Muscle layer of duodenum (tissue), 2 donors: ENCODE results near the gene DNAH9.

Source experiments
- H3K27ac ChIP-seq: one replicate; pipeline ENCODE4 v1.7.0; 2013; ENCODE audit warnings: mild to moderate bottlenecking, low read length
- H3K27me3 ChIP-seq: one replicate; pipeline ENCODE4 v1.7.0; 2013; ENCODE audit warnings: low read depth, mild to moderate bottlenecking, control low read depth, low read length
- H3K36me3 ChIP-seq, 2 donors: one replicate each; pipeline ENCODE4 v1.7.0; 2013; ENCODE audit warnings: low read length in 2 of 2, control low read depth in 1 of 2, mild to moderate bottlenecking in 1 of 2; ENCODE audit not compliant: insufficient read depth in 2 of 2, control insufficient read depth in 1 of 2
- H3K4me1 ChIP-seq, 2 donors: one replicate each; pipeline ENCODE4 v1.7.0; 2013; ENCODE audit warnings: low read length in 2 of 2, mild to moderate bottlenecking in 2 of 2, control low read depth in 1 of 2, moderate library complexity in 1 of 2; ENCODE audit not compliant: insufficient read depth in 2 of 2, control insufficient read depth in 1 of 2
- H3K4me3 ChIP-seq, 2 donors: one replicate each; pipeline ENCODE4 v1.7.0; 2013; ENCODE audit warnings: low read length in 2 of 2, low read depth in 1 of 2, mild to moderate bottlenecking in 1 of 2
- H3K9me3 ChIP-seq, 2 donors: one replicate each; pipeline ENCODE4 v1.7.0; 2013; ENCODE audit warnings: low read length in 2 of 2, control low read depth in 1 of 2, mild to moderate bottlenecking in 1 of 2; ENCODE audit not compliant: control insufficient read depth in 1 of 2
- donor health status: healthy.

Gene DNAH9

GRCh38 chr17:11768981-11769380, 170.7 kb downstream of the DNAH9 start:
- H3K27me3 ChIP-seq, result no peaks in the 10 kb centered on the region
- H3K4me3 ChIP-seq, result no peak overlapping the region
- no peak overlapping the region for H3K27ac ChIP-seq
- H3K9me3 ChIP-seq, result peaks cover 0 to 4% of the 10 kb centered on the region in 2 donors
- no peaks in the 10 kb centered on the region for H3K36me3 ChIP-seq
- no peaks in the 10 kb centered on the region for H3K4me1 ChIP-seq

GRCh38 chr17:11772031-11772430, 173.8 kb downstream of the DNAH9 start:
- Histone ChIP-seq H3K4me1 (no peaks in the 10 kb centered on the region), H3K27ac (no peak overlapping the region), H3K9me3 (peaks cover 0 to 4% of the 10 kb centered on the region in 2 donors), H3K27me3 (no peaks in the 10 kb centered on the region), H3K4me3 (no peak overlapping the region), H3K36me3 (no peaks in the 10 kb centered on the region)

- Histone ChIP-seq H3K36me3 (no peaks in the 10 kb centered on the region), H3K4me3 (no peak overlapping the region), H3K27ac (no peak overlapping the region), H3K9me3 (no peaks in the 10 kb centered on the region), H3K4me1 (no peaks in the 10 kb centered on the region), H3K27me3 (no peaks in the 10 kb centered on the region)
Measured at GRCh38 chr17:11779892-11780291, 181.6 kb downstream of the DNAH9 start.

GRCh38 chr17:11780621-11781020, 182.4 kb downstream of the DNAH9 start:
- Histone ChIP-seq H3K27ac (no peak overlapping the region), H3K4me3 (no peak overlapping the region), H3K4me1 (no peaks in the 10 kb centered on the region), H3K9me3 (no peaks in the 10 kb centered on the region), H3K27me3 (no peaks in the 10 kb centered on the region), H3K36me3 (no peaks in the 10 kb centered on the region)

- no peaks in the 10 kb centered on the region for H3K36me3 ChIP-seq
Measured at GRCh38 chr17:11786711-11787438, 188.6 kb downstream of the DNAH9 start.

GRCh38 chr17:11795906-11796305, 197.6 kb downstream of the DNAH9 start:
- Histone ChIP-seq H3K36me3 (no peaks in the 10 kb centered on the region), H3K27me3 (no peaks in the 10 kb centered on the region), H3K9me3 (no peaks in the 10 kb centered on the region), H3K4me3 (no peak overlapping the region), H3K4me1 (no peaks in the 10 kb centered on the region), H3K27ac (no peak overlapping the region)

More at GRCh38 chr17:11786711-11787438, 188.6 kb downstream of the DNAH9 start:
- Histone ChIP-seq H3K27ac (no peak overlapping the region), H3K27me3 (no peaks in the 10 kb centered on the region), H3K4me3 (no peak overlapping the region), H3K4me1 (no peaks in the 10 kb centered on the region), H3K9me3 (peaks cover 3 to 4% of the 10 kb centered on the region in 2 donors)

- Histone ChIP-seq H3K36me3 (no peaks in the 10 kb centered on the region), H3K27ac (no peak overlapping the region), H3K9me3 (no peaks in the 10 kb centered on the region), H3K27me3 (no peaks in the 10 kb centered on the region), H3K4me1 (no peaks in the 10 kb centered on the region), H3K4me3 (no peak overlapping the region)
Measured at GRCh38 chr17:11797803-11798202, 199.5 kb downstream of the DNAH9 start.

GRCh38 chr17:11803231-11803969, 205.1 kb downstream of the DNAH9 start:
- Histone ChIP-seq H3K4me3 (no peak overlapping the region), H3K4me1 (no peaks in the 10 kb centered on the region), H3K36me3 (no peaks in the 10 kb centered on the region), H3K27me3 (no peaks in the 10 kb centered on the region), H3K27ac (no peak overlapping the region), H3K9me3 (no peaks in the 10 kb centered on the region)

- H3K4me1 ChIP-seq, result no peaks in the 10 kb centered on the region
- no peaks in the 10 kb centered on the region for H3K9me3 ChIP-seq
- no peak overlapping the region for H3K4me3 ChIP-seq
- H3K27ac ChIP-seq, result no peak overlapping the region
- H3K27me3 ChIP-seq, result no peaks in the 10 kb centered on the region
- no peaks in the 10 kb centered on the region for H3K36me3 ChIP-seq
Measured at GRCh38 chr17:11805138-11805537, 206.9 kb downstream of the DNAH9 start.

- no peaks in the 10 kb centered on the region for H3K36me3 ChIP-seq
- no peaks in the 10 kb centered on the region for H3K27me3 ChIP-seq
- no peaks in the 10 kb centered on the region for H3K9me3 ChIP-seq
- no peak overlapping the region for H3K27ac ChIP-seq
- no peak overlapping the region for H3K4me3 ChIP-seq
- H3K4me1 ChIP-seq, result no peaks in the 10 kb centered on the region
Measured at GRCh38 chr17:11805952-11806351, 207.7 kb downstream of the DNAH9 start.

GRCh38 chr17:11807606-11808005, 209.3 kb downstream of the DNAH9 start:
- no peaks in the 10 kb centered on the region for H3K36me3 ChIP-seq
- H3K4me3 ChIP-seq, result no peak overlapping the region
- no peaks in the 10 kb centered on the region for H3K27me3 ChIP-seq
- H3K4me1 ChIP-seq, result no peaks in the 10 kb centered on the region
- H3K27ac ChIP-seq, result no peak overlapping the region
- no peaks in the 10 kb centered on the region for H3K9me3 ChIP-seq
